ENCODE data around the gene TWF1. TPM values are rescaled to one million over a fixed set of nuclear protein-coding genes. Genes with fewer than 3 reads are reported as not detected.
"Not testable (repeated sequence)": the region's sequence is repeated elsewhere in the genome, so short reads cannot be mapped to it uniquely, and the experiment has no call there.

The TWF1 gene
- total and polyA plus RNA-seq, 5 donors from 2014 or later: 16.8 to 65.7 (median 21.5) TPM

- H3K27me3 ChIP-seq (ENCODE audit: control insufficient read depth, insufficient read depth, low read length): no peaks in the 10 kb centered on the region
- DNase-seq: no peak
- H3K4me1 ChIP-seq (ENCODE audit: control insufficient read depth, insufficient read depth, low read length, poor library complexity, severe bottlenecking): peaks cover 20% of the 10 kb centered on the region
- ATAC-seq (ENCODE audit: low read depth in 2 of 2): no peak
- H3K9me3 Mint-ChIP-seq: peaks cover 0 to 4% (median 2%) of the 10 kb centered on the region in 7 donors
- H3K9me3 ChIP-seq (ENCODE audit: control insufficient read depth in 2 of 2, low read length in 2 of 2): no peaks in the 10 kb centered on the region
- peaks cover 40% of the 10 kb centered on the region for H3K36me3 Mint-ChIP-seq
- no peak overlapping the region for H3K27ac Mint-ChIP-seq
- peaks cover 40 to 73% (median 44%) of the 10 kb centered on the region in 4 donors for H3K4me1 Mint-ChIP-seq
- H3K4me3 ChIP-seq (ENCODE audit: low read depth, low read length): no peak overlapping the region
- H3K27me3 Mint-ChIP-seq: no peaks in the 10 kb centered on the region
- no peak overlapping the region for H3K27ac ChIP-seq (ENCODE audit: insufficient read depth, low read length, poor library complexity, severe bottlenecking)
- H3K4me3 Mint-ChIP-seq: peak overlapping the region in 1 of 4 donors; percentile 38
- H3K36me3 ChIP-seq (ENCODE audit: control insufficient read depth, insufficient read depth, low read length): peaks cover 8% of the 10 kb centered on the region
Observed at GRCh38 chr12:43754015-43754414, 52.1 kb downstream of the TWF1 start.

- not testable (repeated sequence) for H3K4me3 ChIP-seq (ENCODE audit: low read depth, low read length); H3K27me3 Mint-ChIP-seq; ATAC-seq (ENCODE audit: low read depth in 2 of 2); DNase-seq; H3K27ac ChIP-seq (ENCODE audit: insufficient read depth, low read length, poor library complexity, severe bottlenecking); H3K36me3 ChIP-seq (ENCODE audit: control insufficient read depth, insufficient read depth, low read length); H3K9me3 Mint-ChIP-seq; H3K27ac Mint-ChIP-seq; H3K4me3 Mint-ChIP-seq; H3K4me1 ChIP-seq (ENCODE audit: control insufficient read depth, insufficient read depth, low read length, poor library complexity, severe bottlenecking); H3K27me3 ChIP-seq (ENCODE audit: control insufficient read depth, insufficient read depth, low read length); H3K9me3 ChIP-seq (ENCODE audit: control insufficient read depth in 2 of 2, low read length in 2 of 2)
- peaks cover 25 to 50% (median 33%) of the 10 kb centered on the region in 4 donors for H3K4me1 Mint-ChIP-seq
- peaks cover 46% of the 10 kb centered on the region for H3K36me3 Mint-ChIP-seq
Observed at GRCh38 chr12:43751360-43751759, 54.8 kb downstream of the TWF1 start.

DNA sequence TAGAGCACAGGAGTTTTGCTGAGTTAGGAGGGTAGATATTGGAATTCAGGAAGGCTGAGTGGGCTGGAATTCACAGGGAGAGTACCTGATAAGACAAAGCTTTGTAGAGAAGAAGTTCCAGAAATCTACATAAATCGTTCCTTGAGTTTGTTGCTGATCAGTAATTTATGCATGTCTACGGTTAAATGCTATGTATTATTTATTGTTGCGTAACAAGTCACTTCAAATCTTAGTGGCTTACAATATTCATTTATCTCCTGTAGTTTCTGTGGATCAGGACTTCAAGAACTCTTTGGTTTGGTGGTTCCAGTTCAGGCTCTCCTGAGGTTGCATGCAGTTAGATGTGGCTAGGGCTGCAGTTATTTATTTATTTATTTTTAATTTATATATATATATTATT lies 55.3 kb downstream of the TWF1 start:
- peaks cover 20 to 44% (median 28%) of the 10 kb centered on the region in 4 donors for H3K4me1 Mint-ChIP-seq

DNA sequence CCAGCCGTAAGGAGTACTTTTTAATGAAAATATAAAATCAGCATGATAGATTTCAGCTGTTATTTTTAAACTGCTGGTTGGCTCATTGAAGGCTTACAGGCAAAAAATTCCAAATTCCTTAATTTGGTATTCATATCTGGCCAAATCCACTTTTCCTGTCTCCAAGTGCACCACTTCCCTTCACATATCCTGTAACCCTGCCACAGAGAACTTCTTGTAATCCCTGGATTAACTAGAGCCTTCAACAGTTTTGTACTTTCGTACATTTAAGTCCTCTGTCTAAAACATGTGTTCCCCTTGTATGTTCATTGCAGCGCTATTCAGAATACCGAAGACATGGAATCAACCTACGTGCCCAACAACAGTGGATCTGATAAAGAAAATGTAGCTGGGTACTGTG lies 57.1 kb downstream of the TWF1 start:
- ATAC-seq (ENCODE audit: low read depth in 2 of 2) (no peak), DNase-seq (no peak)
- peaks cover 0 to 4% (median 0%) of the 10 kb centered on the region in 7 donors for H3K9me3 Mint-ChIP-seq
- H3K4me3 ChIP-seq (ENCODE audit: low read depth, low read length): no peak overlapping the region
- peak overlapping the region in 1 of 3 donors; percentile 49 for H3K27ac Mint-ChIP-seq
- no peaks in the 10 kb centered on the region for H3K27me3 Mint-ChIP-seq
- no peaks in the 10 kb centered on the region for H3K27me3 ChIP-seq (ENCODE audit: control insufficient read depth, insufficient read depth, low read length)
- H3K4me3 Mint-ChIP-seq: no peak overlapping the region
- peaks cover 21% of the 10 kb centered on the region for H3K36me3 ChIP-seq (ENCODE audit: control insufficient read depth, insufficient read depth, low read length)
- H3K4me1 ChIP-seq (ENCODE audit: control insufficient read depth, insufficient read depth, low read length, poor library complexity, severe bottlenecking): peaks cover 7% of the 10 kb centered on the region
- no peak overlapping the region for H3K27ac ChIP-seq (ENCODE audit: insufficient read depth, low read length, poor library complexity, severe bottlenecking)
- H3K36me3 Mint-ChIP-seq: peaks cover 45% of the 10 kb centered on the region
- H3K9me3 ChIP-seq (ENCODE audit: control insufficient read depth in 2 of 2, low read length in 2 of 2): no peaks in the 10 kb centered on the region
- H3K4me1 Mint-ChIP-seq: peaks cover 3 to 29% (median 21%) of the 10 kb centered on the region in 4 donors

More for the DNA sequence above, 55.3 kb downstream of the TWF1 start:
- no peak for ATAC-seq (ENCODE audit: low read depth in 2 of 2)
- Mint-ChIP-seq H3K9me3 (peaks cover 0 to 4% (median 0%) of the 10 kb centered on the region in 7 donors), H3K27me3 (no peaks in the 10 kb centered on the region), H3K27ac (no peak overlapping the region), H3K36me3 (peaks cover 47% of the 10 kb centered on the region), H3K4me3 (no peak overlapping the region)
- Histone ChIP-seq H3K36me3 (ENCODE audit: control insufficient read depth, insufficient read depth, low read length) (peaks cover 10% of the 10 kb centered on the region), H3K9me3 (ENCODE audit: control insufficient read depth in 2 of 2, low read length in 2 of 2) (no peaks in the 10 kb centered on the region), H3K4me3 (ENCODE audit: low read depth, low read length) (no peak overlapping the region), H3K27me3 (ENCODE audit: control insufficient read depth, insufficient read depth, low read length) (no peaks in the 10 kb centered on the region), H3K27ac (ENCODE audit: insufficient read depth, low read length, poor library complexity, severe bottlenecking) (no peak overlapping the region), H3K4me1 (ENCODE audit: control insufficient read depth, insufficient read depth, low read length, poor library complexity, severe bottlenecking) (peaks cover 10% of the 10 kb centered on the region)
- no peak for DNase-seq

GRCh38 chr12:43744826-43745225 lies 61.3 kb downstream of the TWF1 start:
- Histone ChIP-seq H3K4me1 (ENCODE audit: control insufficient read depth, insufficient read depth, low read length, poor library complexity, severe bottlenecking) (no peaks in the 10 kb centered on the region), H3K27ac (ENCODE audit: insufficient read depth, low read length, poor library complexity, severe bottlenecking) (no peak overlapping the region), H3K27me3 (ENCODE audit: control insufficient read depth, insufficient read depth, low read length) (no peaks in the 10 kb centered on the region), H3K4me3 (ENCODE audit: low read depth, low read length) (no peak overlapping the region), H3K36me3 (ENCODE audit: control insufficient read depth, insufficient read depth, low read length) (peaks cover 43% of the 10 kb centered on the region), H3K9me3 (ENCODE audit: control insufficient read depth in 2 of 2, low read length in 2 of 2) (no peaks in the 10 kb centered on the region)
- Mint-ChIP-seq H3K27me3 (no peaks in the 10 kb centered on the region), H3K36me3 (peaks cover 39% of the 10 kb centered on the region), H3K4me3 (no peak overlapping the region), H3K27ac (no peak overlapping the region), H3K9me3 (no peaks in the 10 kb centered on the region), H3K4me1 (peaks cover 0 to 16% (median 4%) of the 10 kb centered on the region in 4 donors)
- ATAC-seq (ENCODE audit: low read depth in 2 of 2) (no peak), DNase-seq (no peak)

Other genes starting within 250 kb of the TWF1 start
- gene PUS7L, start 47.5 kb downstream of the TWF1 start, total RNA-seq: 16.1 TPM
- 10 to 100 TPM; 16.5 to 33.5 (median 27.3) TPM for gene PUS7L, start 47.5 kb downstream of the TWF1 start, polyA plus RNA-seq
- gene IRAK4, start 47.4 kb downstream of the TWF1 start, total RNA-seq: 56.7 TPM
- gene IRAK4, start 47.4 kb downstream of the TWF1 start, polyA plus RNA-seq: 10 to 100 TPM; 25.6 to 40.8 (median 30.0) TPM
- gene TMEM117, start 29.8 kb upstream of the TWF1 start, total RNA-seq: 4.7 TPM
- 1 to 10 TPM; 2.4 to 4.2 (median 3.1) TPM for gene TMEM117, start 29.8 kb upstream of the TWF1 start, polyA plus RNA-seq

Measured in CD4-positive, CD25-positive, alpha-beta regulatory T cell (primary cell).